ENCODE measurements around the gene NAA10. TPM values are rescaled to one million over a fixed set of nuclear protein-coding genes. Genes with fewer than 3 reads are reported as not detected.

NAA10 gene
- total and polyA plus RNA-seq, 2 experiments from 2014 or later = 83.5 to 118 TPM

- no peak overlapping the region for H3K4me3 ChIP-seq
- DNase-seq (ENCODE audit: low spot score) = peak; percentile 43
- no peak for TF ChIP-seq EZH2 (IDR thresholded peaks at IDR 0.05; ENCODE audit: borderline replicate concordance)
- no peak for TF ChIP-seq EZH2phosphoT487 (IDR thresholded peaks at IDR 0.05; ENCODE audit: low read depth, severe bottlenecking, unreplicated experiment)
- no peak for TF ChIP-seq CTCF (IDR thresholded peaks at IDR 0.05; ENCODE audit: poor library complexity)
- H3K4me2 ChIP-seq = no peak overlapping the region
- no peaks in the 10 kb centered on the region for H3K27me3 ChIP-seq
- H4K20me1 ChIP-seq (ENCODE audit: insufficient read depth, poor library complexity, severe bottlenecking) = no peaks in the 10 kb centered on the region
- no peaks in the 10 kb centered on the region for H3K36me3 ChIP-seq (replicated peaks; ENCODE audit: insufficient read depth, low read depth)
- H2AFZ ChIP-seq = no peak overlapping the region
- no peaks in the 10 kb centered on the region for H3K79me2 ChIP-seq
- H3K4me1 ChIP-seq (ENCODE audit: insufficient read depth) = no peaks in the 10 kb centered on the region
- 62% methylated on average over 23 of the region's 26 CpGs for WGBS (ENCODE audit: low lambda C conversion rate, missing lambda C conversion rate)
- no peaks in the 10 kb centered on the region for H3K9me3 ChIP-seq (ENCODE audit: low read depth)
- no peak overlapping the region for H3K27ac ChIP-seq
- no peaks in the 10 kb centered on the region for H3K9me2 ChIP-seq (replicated peaks; ENCODE audit: insufficient read depth)
Observed at GRCh38 chrX:153900831-153901752, 33.7 kb downstream of the NAA10 start.

GRCh38 chrX:153897899-153898298 is 36.9 kb downstream of the NAA10 start:
- Histone ChIP-seq H3K4me3 (no peak overlapping the region), H3K79me2 (no peaks in the 10 kb centered on the region), H3K4me1 (ENCODE audit: insufficient read depth) (no peaks in the 10 kb centered on the region), H3K27ac (no peak overlapping the region), H4K20me1 (ENCODE audit: insufficient read depth, poor library complexity, severe bottlenecking) (no peaks in the 10 kb centered on the region), H3K9me2 (replicated peaks; ENCODE audit: insufficient read depth) (no peaks in the 10 kb centered on the region), H3K4me2 (no peak overlapping the region), H3K9me3 (ENCODE audit: low read depth) (no peaks in the 10 kb centered on the region), H3K27me3 (no peaks in the 10 kb centered on the region), H2AFZ (no peak overlapping the region), H3K36me3 (replicated peaks; ENCODE audit: insufficient read depth, low read depth) (no peaks in the 10 kb centered on the region)
- DNase-seq (ENCODE audit: low spot score) = no peak
- TF ChIP-seq EZH2phosphoT487 (IDR thresholded peaks at IDR 0.05; ENCODE audit: low read depth, severe bottlenecking, unreplicated experiment) (no peak), CTCF (IDR thresholded peaks at IDR 0.05; ENCODE audit: poor library complexity) (no peak), EZH2 (IDR thresholded peaks at IDR 0.05; ENCODE audit: borderline replicate concordance) (no peak)

GRCh38 chrX:153889123-153889522 is 45.7 kb downstream of the NAA10 start:
- Histone ChIP-seq H3K4me2 (no peak overlapping the region), H2AFZ (no peak overlapping the region), H3K9me3 (ENCODE audit: low read depth) (no peaks in the 10 kb centered on the region), H3K36me3 (replicated peaks; ENCODE audit: insufficient read depth, low read depth) (no peaks in the 10 kb centered on the region), H4K20me1 (ENCODE audit: insufficient read depth, poor library complexity, severe bottlenecking) (no peaks in the 10 kb centered on the region), H3K27me3 (peaks cover 27% of the 10 kb centered on the region), H3K79me2 (no peaks in the 10 kb centered on the region), H3K4me3 (no peak overlapping the region), H3K27ac (no peak overlapping the region), H3K9me2 (replicated peaks; ENCODE audit: insufficient read depth) (no peaks in the 10 kb centered on the region), H3K4me1 (ENCODE audit: insufficient read depth) (no peaks in the 10 kb centered on the region)
- WGBS (ENCODE audit: low lambda C conversion rate, missing lambda C conversion rate) = 88% methylated on average over 6 of the region's 6 CpGs
- DNase-seq (ENCODE audit: low spot score) = no peak
- no peak for TF ChIP-seq CTCF (IDR thresholded peaks at IDR 0.05; ENCODE audit: poor library complexity)
- TF ChIP-seq EZH2 (IDR thresholded peaks at IDR 0.05; ENCODE audit: borderline replicate concordance) = no peak

Data from hepatocyte (in vitro differentiated cells).